Astrocyte (in vitro differentiated cells and primary cell): ENCODE results near the gene AATK. TPM values are rescaled to one million over a fixed set of nuclear protein-coding genes. Genes with fewer than 3 reads are reported as not detected.

Experiments used
- DNase-seq: peaks from one replicate; pipeline ENCODE4 v3.0.0-alpha.2; 2010; ENCODE audit warnings: low read depth
- FAIRE-seq: peaks from 2 replicates; lab custom pipeline; 2011; peaks lifted over from hg19 to GRCh38; lab: Jason Lieb, UNC
- H2AFZ ChIP-seq: 2 replicates; pipeline ENCODE4 v1.6.0; 2012; ENCODE audit warnings: low read depth, low read length, inconsistent platforms
- H3K27ac ChIP-seq: 2 replicates; pipeline ENCODE4 v1.5.1; 2011; ENCODE audit warnings: low read depth, low read length, inconsistent platforms
- H3K27me3 ChIP-seq: 2 replicates; pipeline ENCODE4 v1.6.0; 2011; ENCODE audit warnings: low read length, inconsistent platforms; ENCODE audit not compliant: insufficient read depth
- H3K36me3 ChIP-seq: 2 replicates; pipeline ENCODE4 v1.5.1; 2011; ENCODE audit warnings: low read length, inconsistent platforms; ENCODE audit not compliant: insufficient read depth
- H3K4me1 ChIP-seq: 2 replicates; pipeline ENCODE4 v1.5.1; 2011; ENCODE audit warnings: low read length, inconsistent platforms; ENCODE audit not compliant: insufficient read depth
- H3K4me2 ChIP-seq: 2 replicates; pipeline ENCODE4 v1.6.0; 2012; ENCODE audit warnings: low read length, inconsistent platforms
- H3K4me3 ChIP-seq: 2 replicates; pipeline ENCODE4 v1.5.1; 2011; ENCODE audit warnings: low read depth, mild to moderate bottlenecking, low read length, inconsistent platforms; ENCODE audit not compliant: insufficient read depth
- H3K79me2 ChIP-seq: 2 replicates; pipeline ENCODE4 v1.6.0; 2012; ENCODE audit warnings: mild to moderate bottlenecking, low read length, inconsistent platforms; ENCODE audit not compliant: insufficient read depth
- H3K9ac ChIP-seq: 2 replicates; pipeline ENCODE4 v1.6.0; 2012; ENCODE audit warnings: mild to moderate bottlenecking, low read length, inconsistent platforms
- H3K9me3 ChIP-seq: 2 replicates; pipeline ENCODE4 v1.5.1; 2012; ENCODE audit warnings: low read depth, mild to moderate bottlenecking, low read length, inconsistent platforms; ENCODE audit not compliant: insufficient read depth
- H4K20me1 ChIP-seq: 2 replicates; pipeline ENCODE4 v1.6.0; 2012; ENCODE audit warnings: low read length, inconsistent platforms; ENCODE audit not compliant: insufficient read depth
- H3K27ac Mint-ChIP-seq: one replicate; pipeline ENCODE4 v1.8.0; 2021; ENCODE audit warnings: mild to moderate bottlenecking, mixed read lengths; ENCODE audit not compliant: unreplicated experiment
- H3K27me3 Mint-ChIP-seq: one replicate; pipeline ENCODE4 v1.8.0; 2021; ENCODE audit warnings: low read depth, mixed read lengths; ENCODE audit not compliant: unreplicated experiment
- H3K36me3 Mint-ChIP-seq: one replicate; pipeline ENCODE4 v1.8.0; 2021; ENCODE audit warnings: low read depth, mixed read lengths; ENCODE audit not compliant: unreplicated experiment
- H3K4me1 Mint-ChIP-seq: one replicate; pipeline ENCODE4 v1.8.0; 2021; ENCODE audit warnings: low read depth, mixed read lengths; ENCODE audit not compliant: unreplicated experiment
- H3K4me3 Mint-ChIP-seq: one replicate; pipeline ENCODE4 v1.8.0; 2021; ENCODE audit warnings: mild to moderate bottlenecking, moderate library complexity, mixed read lengths; ENCODE audit not compliant: unreplicated experiment
- H3K9me3 Mint-ChIP-seq: one replicate; pipeline ENCODE4 v1.8.0; 2021; ENCODE audit warnings: mild to moderate bottlenecking, mixed read lengths; ENCODE audit not compliant: unreplicated experiment
- CTCF ChIP-seq: IDR thresholded peaks from 2 replicates; pipeline ENCODE4 v1.5.1; 2011; ENCODE audit warnings: low read depth, mild to moderate bottlenecking, inconsistent platforms, low read length, moderate library complexity; ENCODE audit not compliant: insufficient read depth
- EZH2 ChIP-seq: IDR thresholded peaks from 2 replicates; pipeline ENCODE4 v1.6.1; 2012; ENCODE audit warnings: mild to moderate bottlenecking, low read length, inconsistent platforms; ENCODE audit not compliant: insufficient read depth
- total RNA-seq: library from RNA; stranded (reverse); gene quantifications from 2 replicates; pipeline ENCODE4 v1.2.1, GENCODE V29; 2021

Gene AATK
- total RNA-seq, 1 donor from 2014 or later: 0.54 TPM

- Mint-ChIP-seq H3K9me3 (no peaks in the 10 kb centered on the region), H3K4me3 (no peak overlapping the region), H3K27ac (no peak overlapping the region), H3K36me3 (no peaks in the 10 kb centered on the region), H3K4me1 (no peaks in the 10 kb centered on the region), H3K27me3 (peaks cover 27% of the 10 kb centered on the region)
- Histone ChIP-seq H3K79me2 (no peaks in the 10 kb centered on the region), H3K27me3 (no peaks in the 10 kb centered on the region), H3K9ac (no peak overlapping the region), H2AFZ (no peak overlapping the region), H3K9me3 (no peaks in the 10 kb centered on the region), H3K4me1 (no peaks in the 10 kb centered on the region), H3K4me3 (no peak overlapping the region), H3K27ac (no peak overlapping the region), H4K20me1 (no peaks in the 10 kb centered on the region), H3K4me2 (no peak overlapping the region), H3K36me3 (no peaks in the 10 kb centered on the region)
- TF ChIP-seq CTCF (no peak), EZH2 (no peak)
- DNase-seq (no peak), FAIRE-seq (no peak)
These were observed 6.3 kb downstream of the AATK start for GRCh38 chr17:81159611-81160265.

GRCh38 chr17:81158688-81159590 lies 7.1 kb downstream of the AATK start:
- H3K9me3 Mint-ChIP-seq: no peaks in the 10 kb centered on the region
- Histone ChIP-seq H3K4me1 (no peaks in the 10 kb centered on the region), H3K36me3 (no peaks in the 10 kb centered on the region), H3K4me2 (no peak overlapping the region), H2AFZ (no peak overlapping the region), H3K9ac (no peak overlapping the region), H4K20me1 (no peaks in the 10 kb centered on the region), H3K27me3 (peaks cover 2% of the 10 kb centered on the region), H3K79me2 (no peaks in the 10 kb centered on the region), H3K4me3 (no peak overlapping the region), H3K27ac (no peak overlapping the region), H3K9me3 (no peaks in the 10 kb centered on the region)
- DNase-seq (no peak), FAIRE-seq (no peak)
- H3K36me3 Mint-ChIP-seq: no peaks in the 10 kb centered on the region
- H3K4me3 Mint-ChIP-seq: no peak overlapping the region
- H3K27me3 Mint-ChIP-seq: peaks cover 22% of the 10 kb centered on the region
- TF ChIP-seq CTCF (no peak), EZH2 (no peak)
- no peaks in the 10 kb centered on the region for H3K4me1 Mint-ChIP-seq
- no peak overlapping the region for H3K27ac Mint-ChIP-seq
